Smooth muscle cell (in vitro differentiated cells): ENCODE data around the gene ADGRA3. TPM values are rescaled to one million over a fixed set of nuclear protein-coding genes. Genes with fewer than 3 reads are reported as not detected.
"Not testable (repeated sequence)": the region's sequence is repeated elsewhere in the genome, so short reads cannot be mapped to it uniquely, and the experiment has no call there.

ENCODE experiments used
- DNase-seq: peaks from one replicate; lab custom pipeline; 2025; ENCODE audit not compliant: unreplicated experiment; lab: John Stamatoyannopoulos, UW
- H2AFZ ChIP-seq: fragments of 200-600 bp; sonication (generic); 2 replicates; pipeline ENCODE4 v1.6.0; 2016; ENCODE audit warnings: antibody characterized with exemption, low read depth, mild to moderate bottlenecking
- H3F3A ChIP-seq: fragments of 200-600 bp; sonication (generic); 2 replicates; pipeline ENCODE4 v1.6.0; 2017; ENCODE audit warnings: antibody characterized with exemption, low read depth
- H3K27ac ChIP-seq: fragments of 200-600 bp; sonication (generic); 2 replicates; pipeline ENCODE4 v1.5.1; 2016; ENCODE audit warnings: low read depth, mild to moderate bottlenecking
- H3K27me3 ChIP-seq: fragments of 200-600 bp; sonication (generic); 2 replicates; pipeline ENCODE4 v1.6.1; 2016; ENCODE audit warnings: low read depth, mild to moderate bottlenecking
- H3K36me3 ChIP-seq: fragments of 200-600 bp; sonication (generic); 2 replicates; pipeline ENCODE4 v1.5.1; 2016; ENCODE audit warnings: low read depth
- H3K4me1 ChIP-seq: fragments of 200-600 bp; sonication (generic); 2 replicates; pipeline ENCODE4 v1.5.1; 2016; ENCODE audit warnings: low read depth
- H3K4me2 ChIP-seq: fragments of 200-600 bp; sonication (generic); 2 replicates; pipeline ENCODE4 v1.6.0; 2016; ENCODE audit warnings: mild to moderate bottlenecking
- H3K4me3 ChIP-seq: fragments of 200-600 bp; sonication (generic); 2 replicates; pipeline ENCODE4 v1.5.1; 2016; ENCODE audit warnings: mild to moderate bottlenecking
- H3K79me2 ChIP-seq: fragments of 200-600 bp; sonication (generic); 2 replicates; pipeline ENCODE4 v1.6.0; 2016; ENCODE audit warnings: low read depth, mild to moderate bottlenecking
- H3K9ac ChIP-seq: fragments of 200-600 bp; sonication (generic); 2 replicates; pipeline ENCODE4 v1.6.0; 2016; ENCODE audit warnings: low read depth
- H3K9me3 ChIP-seq: fragments of 200-600 bp; sonication (generic); replicated peaks from 2 replicates; pipeline ENCODE4 v1.5.1; 2016; ENCODE audit warnings: low read depth
- H4K20me1 ChIP-seq: fragments of 200-600 bp; sonication (generic); 2 replicates; pipeline ENCODE4 v1.6.0; 2016; ENCODE audit warnings: low read depth
- CTCF ChIP-seq: fragments of 200-600 bp; sonication (generic); IDR thresholded peaks from 2 replicates; pipeline ENCODE4 v1.5.1; 2017; ENCODE audit warnings: borderline replicate concordance, mild to moderate bottlenecking, antibody characterized with exemption; ENCODE audit not compliant: insufficient read depth, poor library complexity, severe bottlenecking
- WGBS: methylation state at CpG from one replicate; pipeline ENCODE4 v1.1.7; 2016; ENCODE audit warnings: low lambda C conversion rate; 5-methylcytosine and 5-hydroxymethylcytosine counted together
- polyA plus RNA-seq: library from polyadenylated mRNA; unstranded; fragments of >200 nt; fragmentation: Nextera tagmentation; extraction: Ambion mirVana; gene quantifications from 2 replicates; pipeline ENCODE4 v1.2.1, GENCODE V29; 2016
- total RNA-seq: library from RNA; depleted of rRNA; stranded (reverse); fragments of >200 nt; gene quantifications from 2 replicates; pipeline ENCODE4 v1.2.3, GENCODE V29; 2014

Gene ADGRA3
- total and polyA plus RNA-seq, 2 experiments from 2014 or later = 24.4 to 54.8 TPM

- H3K27me3 ChIP-seq = no peaks in the 10 kb centered on the region
- H3K27ac ChIP-seq = peak overlapping the region; percentile 45
- no peaks in the 10 kb centered on the region for H3F3A ChIP-seq
- H3K9me3 ChIP-seq = no peaks in the 10 kb centered on the region
- no peak overlapping the region for H3K9ac ChIP-seq
- H3K36me3 ChIP-seq = no peaks in the 10 kb centered on the region
- no peaks in the 10 kb centered on the region for H3K4me1 ChIP-seq
- peak overlapping the region; percentile 63 for H2AFZ ChIP-seq
- WGBS = 46% methylated on average over 8 of the region's 8 CpGs
- H3K4me3 ChIP-seq = no peak overlapping the region
- no peak for TF ChIP-seq CTCF
- peaks cover 26% of the 10 kb centered on the region for H3K79me2 ChIP-seq
- peaks cover 9% of the 10 kb centered on the region for H4K20me1 ChIP-seq
- H3K4me2 ChIP-seq = peak overlapping the region; percentile 57
- no peak for DNase-seq
These were observed 38.6 kb downstream of the ADGRA3 start for GRCh38 chr4:22477136-22477812.

GRCh38 chr4:22476011-22476410 is 39.9 kb downstream of the ADGRA3 start:
- no peak for DNase-seq
- H2AFZ ChIP-seq = no peak overlapping the region

GRCh38 chr4:22475311-22475646 is 40.6 kb downstream of the ADGRA3 start:
- not testable (repeated sequence) for H4K20me1 ChIP-seq, H3F3A ChIP-seq, H3K9ac ChIP-seq, H2AFZ ChIP-seq, DNase-seq, H3K4me3 ChIP-seq, H3K9me3 ChIP-seq, H3K36me3 ChIP-seq, H3K4me1 ChIP-seq, H3K27me3 ChIP-seq
- Histone ChIP-seq H3K4me2 (peak overlapping the region; percentile 33), H3K27ac (peak overlapping the region; percentile 59), H3K79me2 (peaks cover 26% of the 10 kb centered on the region)
- 59% methylated on average over 16 of the region's 16 CpGs for WGBS

More at GRCh38 chr4:22476011-22476410, 39.9 kb downstream of the ADGRA3 start:
- TF ChIP-seq CTCF = no peak
- Histone ChIP-seq H3K4me1 (no peaks in the 10 kb centered on the region), H3K9me3 (no peaks in the 10 kb centered on the region), H3K27me3 (no peaks in the 10 kb centered on the region), H3K9ac (no peak overlapping the region), H3K4me2 (no peak overlapping the region), H4K20me1 (peaks cover 2% of the 10 kb centered on the region), H3K36me3 (no peaks in the 10 kb centered on the region), H3K4me3 (no peak overlapping the region), H3K79me2 (peaks cover 26% of the 10 kb centered on the region), H3F3A (no peaks in the 10 kb centered on the region), H3K27ac (peak overlapping the region; percentile 59)
- 95% methylated on average over 7 of the region's 7 CpGs for WGBS

- no peak overlapping the region for H3K9ac ChIP-seq
These were observed 41.1 kb downstream of the ADGRA3 start for GRCh38 chr4:22474636-22475310.

More at GRCh38 chr4:22474636-22475310, 41.1 kb downstream of the ADGRA3 start:
- peak overlapping the region; percentile 9 for H3K4me2 ChIP-seq
- peak overlapping the region; percentile 59 for H3K27ac ChIP-seq
- H2AFZ ChIP-seq = no peak overlapping the region
- H3F3A ChIP-seq = no peaks in the 10 kb centered on the region
- H3K9me3 ChIP-seq = no peaks in the 10 kb centered on the region
- H3K4me3 ChIP-seq = no peak overlapping the region
- 55% methylated on average over 5 of the region's 5 CpGs for WGBS
- no peaks in the 10 kb centered on the region for H3K36me3 ChIP-seq
- H4K20me1 ChIP-seq = no peaks in the 10 kb centered on the region
- no peaks in the 10 kb centered on the region for H3K4me1 ChIP-seq
- H3K79me2 ChIP-seq = peaks cover 22% of the 10 kb centered on the region
- no peaks in the 10 kb centered on the region for H3K27me3 ChIP-seq
- DNase-seq = no peak
- TF ChIP-seq CTCF = no peak
